SK-N-DZ (cell line): ENCODE data around the gene UBL7. TPM values are rescaled to one million over a fixed set of nuclear protein-coding genes. Genes with fewer than 3 reads are reported as not detected.
A peak's percentile ranks its signal among the peaks of the same experiment; 100 is the strongest.
"Not testable (repeated sequence)": the region's sequence is repeated elsewhere in the genome, so short reads cannot be mapped to it uniquely, and the experiment has no call there.

Experiments used
- DNase-seq: peaks from one replicate; pipeline ENCODE4 v3.0.0-alpha.2; 2015; ENCODE audit warnings: low spot score
- polyA plus RNA-seq, 2 experiments: library from polyadenylated mRNA; depleted of rRNA; stranded (reverse); fragments of >200 nt; gene quantifications; 2 replicates each; pipeline ENCODE4 v1.2.3, GENCODE V29; 2014

UBL7 gene
- 181 and 205 TPM in 2 replicates for polyA plus RNA-seq (2014; cell fraction: cytosol; rRNA removed)
- 56.9 and 113 TPM in 2 replicates for polyA plus RNA-seq (2014; cell fraction: nucleus; rRNA removed)

- peak; percentile 96 for DNase-seq
Observed at GRCh38 chr15:74460871-74461846, at the start of gene UBL7. Gene UBL7, minus strand, starts transcription at chr15:74461160. Its CDS starts 2,293 bp downstream, at chr15:74458867.

DNA sequence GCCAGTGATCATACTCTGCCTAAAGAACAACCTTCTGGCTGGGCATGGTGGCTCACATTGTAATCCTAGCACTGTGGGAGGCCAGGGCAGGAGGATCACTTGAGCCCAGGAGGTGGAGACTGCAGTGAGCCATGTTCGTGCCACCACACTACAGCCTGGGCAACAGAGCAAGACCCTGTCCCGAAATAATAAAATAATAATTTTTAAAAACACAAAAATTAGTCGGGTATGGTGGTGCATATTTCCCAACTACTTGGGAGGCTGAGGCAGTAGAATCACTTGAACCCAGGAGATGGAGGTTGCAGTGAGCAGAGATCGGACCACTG lies 45.5 kb upstream of the UBL7 start:
- DNase-seq: no peak

DNA sequence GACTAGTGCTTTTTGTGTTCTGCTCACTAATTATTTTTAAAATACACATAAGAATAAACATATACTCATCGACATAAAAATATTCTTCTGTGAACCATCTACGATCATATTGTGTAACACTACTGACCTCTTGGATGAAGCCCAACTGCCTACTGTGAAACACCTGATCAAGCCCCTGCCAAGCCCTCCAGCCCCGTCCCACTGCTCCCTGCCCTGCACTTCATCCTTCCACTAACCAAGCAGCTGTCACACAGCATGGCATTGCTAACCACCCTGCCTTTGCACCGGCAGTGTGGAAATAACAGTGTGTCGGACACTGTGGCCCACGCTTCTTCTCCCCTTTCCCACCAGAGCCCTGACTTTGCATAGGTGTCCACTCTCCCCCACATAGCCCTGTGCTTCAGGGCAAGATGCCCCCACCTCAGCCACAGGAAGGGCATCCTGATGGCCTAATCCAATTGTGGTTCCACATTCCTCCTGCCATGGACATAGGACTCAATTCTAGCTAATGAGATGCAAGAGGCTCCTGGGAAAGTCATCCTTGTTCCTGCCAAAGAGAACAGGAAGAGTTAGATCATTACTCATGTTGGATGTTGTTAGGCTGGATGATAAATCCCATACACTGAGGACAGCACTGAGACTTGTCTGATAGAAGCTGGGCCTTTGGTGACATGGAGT lies 45.0 kb upstream of the UBL7 start:
- no peak for DNase-seq

DNA sequence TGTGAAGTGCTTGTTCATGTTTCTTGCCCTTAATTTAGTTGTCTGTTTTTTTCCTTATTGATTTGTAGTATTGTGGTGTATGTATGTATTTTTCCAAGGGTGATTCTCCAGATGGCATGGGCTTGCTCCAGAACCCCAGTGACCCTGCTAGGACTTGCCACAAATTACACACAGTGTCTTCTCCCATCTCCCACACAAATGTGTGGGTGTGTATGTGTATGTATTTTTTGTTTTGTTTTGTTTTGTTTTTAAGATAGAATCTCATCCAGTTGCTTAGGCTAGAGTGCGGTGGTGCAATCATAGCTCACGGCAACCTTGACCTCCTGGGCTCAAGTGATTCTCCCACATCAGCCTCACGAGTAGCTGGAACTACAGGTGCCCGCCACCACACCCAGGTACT lies 43.9 kb upstream of the UBL7 start:
- no peak for DNase-seq

DNA sequence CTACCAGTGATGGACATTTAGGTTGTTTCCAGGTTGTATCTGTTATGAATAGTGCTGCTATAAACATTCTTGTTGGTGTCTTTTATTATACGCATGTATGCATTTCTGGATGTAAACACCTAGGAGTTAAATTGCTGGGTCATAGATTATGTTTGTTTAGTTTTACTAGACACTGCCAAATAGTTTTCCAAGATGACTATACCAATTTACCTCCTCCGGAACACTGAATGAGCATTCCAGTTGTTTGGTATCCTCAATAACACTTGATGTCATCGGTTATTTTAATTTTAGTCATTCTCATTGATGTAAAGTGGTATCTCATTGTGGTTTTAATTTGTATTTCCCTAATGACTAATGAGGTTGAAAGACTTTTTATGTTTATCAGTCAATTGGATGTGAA lies 43.5 kb upstream of the UBL7 start:
- no peak for DNase-seq

GRCh38 chr15:74502301-74502700 lies 41.3 kb upstream of the UBL7 start:
- DNase-seq: no peak

- DNase-seq: no peak
Observed at GRCh38 chr15:74500401-74500800, 39.4 kb upstream of the UBL7 start.

GRCh38 chr15:74499366-74499765 lies 38.4 kb upstream of the UBL7 start:
- no peak for DNase-seq

- DNase-seq: no peak
Observed at GRCh38 chr15:74497584-74497983, 36.6 kb upstream of the UBL7 start.

GRCh38 chr15:74496648-74497047 lies 35.7 kb upstream of the UBL7 start:
- no peak for DNase-seq

- no peak for DNase-seq
Observed at GRCh38 chr15:74490339-74490689, 29.4 kb upstream of the UBL7 start.

DNA sequence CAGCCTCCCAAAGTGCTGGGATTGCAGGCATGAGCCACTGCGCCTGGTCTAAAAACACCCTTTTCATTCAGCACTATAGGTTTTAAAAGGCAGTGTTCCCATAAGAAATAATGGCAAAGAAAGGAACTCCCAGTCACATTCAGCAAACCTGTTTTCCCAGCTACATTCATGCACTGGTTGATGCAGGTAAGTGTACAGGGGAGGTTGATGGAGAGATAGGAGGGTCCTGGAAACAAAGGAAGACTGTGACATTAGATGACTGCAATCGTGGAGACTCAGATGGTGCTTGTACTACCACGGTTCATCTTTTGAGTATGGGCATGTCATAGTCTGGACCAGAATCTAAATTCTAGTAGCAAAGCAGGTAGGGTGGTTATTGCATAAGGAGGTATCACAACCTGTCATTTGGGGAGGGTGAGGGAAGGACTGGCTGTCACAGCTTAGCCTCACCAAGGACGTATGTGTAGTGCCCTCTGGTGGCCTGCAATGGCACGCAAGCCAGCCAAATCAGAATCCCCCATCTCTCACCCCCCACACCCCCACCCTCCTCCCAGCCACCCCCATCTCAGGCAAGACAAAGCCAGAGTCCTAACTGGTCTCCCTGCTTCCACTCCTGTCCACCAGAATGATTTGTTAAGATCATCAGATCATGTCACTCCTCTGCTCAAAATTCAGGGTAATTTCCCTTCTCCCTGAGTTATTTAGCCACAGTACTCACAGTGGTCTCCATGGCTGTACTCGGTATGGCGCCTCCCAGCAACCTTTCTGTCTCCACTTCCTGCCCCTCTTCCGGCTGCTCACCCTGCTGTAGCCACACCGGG lies 28.8 kb upstream of the UBL7 start:
- peak; percentile 65 for DNase-seq

- no peak for DNase-seq
Observed at GRCh38 chr15:74488776-74489175, 27.8 kb upstream of the UBL7 start.

DNA sequence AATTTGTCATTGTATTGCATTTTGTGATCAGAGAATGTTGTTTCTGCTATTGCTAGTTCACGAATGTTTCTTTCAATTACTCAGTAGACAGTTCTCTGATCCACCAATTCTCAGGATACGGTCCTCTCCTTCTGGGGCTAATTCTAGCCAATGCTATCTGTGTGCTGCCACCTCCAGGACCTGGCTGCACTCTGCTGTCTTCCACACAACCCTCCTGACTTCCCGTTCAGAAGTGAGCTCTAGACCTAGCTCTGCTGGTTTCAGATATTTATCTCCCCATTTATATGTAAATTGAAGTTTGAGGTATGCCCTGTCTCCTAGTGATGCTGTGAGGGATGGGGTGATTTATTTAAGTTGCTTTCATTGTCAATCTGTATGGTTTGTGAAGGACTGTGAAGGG lies 21.7 kb upstream of the UBL7 start:
- DNase-seq: peak; percentile 36

DNA sequence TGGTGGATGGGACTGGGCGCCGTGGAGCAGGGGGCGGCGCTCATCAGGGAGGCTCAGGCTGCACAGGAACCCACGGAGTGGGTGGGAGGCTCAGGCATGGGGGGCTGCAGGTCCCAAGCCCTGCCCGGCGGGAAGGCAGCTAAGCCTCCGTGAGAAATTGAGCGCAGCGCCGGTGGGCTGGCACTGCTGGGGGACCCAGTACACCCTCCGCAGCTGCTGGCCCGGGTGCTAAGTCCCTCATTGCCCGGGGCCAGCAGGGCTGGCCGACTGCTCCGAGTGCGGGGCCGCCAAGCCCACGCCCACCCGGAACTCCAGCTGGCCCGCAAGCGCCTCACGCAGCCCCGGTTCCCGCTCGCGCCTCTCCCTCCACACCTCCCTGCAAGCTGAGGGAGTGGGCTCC lies 19.4 kb upstream of the UBL7 start:
- DNase-seq: not testable (repeated sequence)

DNA sequence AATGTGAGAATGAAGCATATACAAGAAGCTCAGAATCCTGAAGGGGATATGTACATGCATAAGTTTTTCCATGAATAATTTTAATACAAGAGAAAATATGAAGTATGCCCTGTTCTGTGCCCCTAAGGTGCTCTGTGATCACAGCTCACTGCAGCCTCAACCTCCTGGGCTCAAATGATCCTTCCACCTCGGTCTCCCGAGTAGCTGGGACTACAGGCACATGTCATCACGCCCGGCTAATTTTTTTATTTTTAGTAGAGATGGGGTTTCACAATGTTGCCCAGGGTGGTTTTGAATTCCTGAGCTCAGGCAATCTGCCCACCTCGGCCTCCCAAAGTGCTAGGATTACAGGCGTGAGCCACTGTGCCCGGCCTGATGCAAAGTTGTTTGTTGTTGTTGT lies 10.7 kb upstream of the UBL7 start:
- not testable (repeated sequence) for DNase-seq

DNA sequence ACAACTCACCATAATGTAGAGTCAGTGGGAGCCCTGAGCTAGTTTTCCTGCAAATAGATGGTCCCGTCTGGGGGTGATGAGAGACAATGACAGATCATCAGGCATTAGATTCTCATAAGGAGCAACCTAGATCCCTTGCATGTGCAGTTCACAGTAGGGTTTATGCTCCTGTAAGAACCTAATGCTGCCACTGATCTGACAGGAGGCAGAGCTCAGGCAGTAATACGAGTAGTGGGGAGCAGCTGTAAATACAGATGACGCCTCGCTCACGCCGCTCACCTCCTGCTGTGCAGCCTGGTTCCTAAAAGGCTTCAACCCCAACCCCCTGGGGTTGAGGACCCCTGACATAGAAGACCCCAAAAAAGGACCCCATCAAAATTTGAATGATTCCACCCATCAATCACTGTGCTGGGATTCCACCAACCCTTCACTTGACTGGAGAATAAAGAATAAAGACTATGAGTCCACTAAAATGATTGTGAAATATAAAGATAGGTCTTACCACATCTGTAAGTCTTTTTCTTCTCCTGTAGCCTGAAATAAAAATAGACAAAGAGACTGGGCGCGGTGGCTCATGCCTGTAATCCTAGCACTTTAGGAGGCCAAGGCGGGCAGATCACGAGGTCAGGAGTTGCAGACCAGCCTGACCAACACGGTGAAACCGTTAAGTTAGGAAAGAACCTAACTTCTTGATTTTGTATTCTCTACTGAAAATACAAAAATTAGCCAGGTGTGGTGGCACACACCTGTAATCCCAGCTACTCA lies 9.9 kb upstream of the UBL7 start:
- DNase-seq: no peak

DNA sequence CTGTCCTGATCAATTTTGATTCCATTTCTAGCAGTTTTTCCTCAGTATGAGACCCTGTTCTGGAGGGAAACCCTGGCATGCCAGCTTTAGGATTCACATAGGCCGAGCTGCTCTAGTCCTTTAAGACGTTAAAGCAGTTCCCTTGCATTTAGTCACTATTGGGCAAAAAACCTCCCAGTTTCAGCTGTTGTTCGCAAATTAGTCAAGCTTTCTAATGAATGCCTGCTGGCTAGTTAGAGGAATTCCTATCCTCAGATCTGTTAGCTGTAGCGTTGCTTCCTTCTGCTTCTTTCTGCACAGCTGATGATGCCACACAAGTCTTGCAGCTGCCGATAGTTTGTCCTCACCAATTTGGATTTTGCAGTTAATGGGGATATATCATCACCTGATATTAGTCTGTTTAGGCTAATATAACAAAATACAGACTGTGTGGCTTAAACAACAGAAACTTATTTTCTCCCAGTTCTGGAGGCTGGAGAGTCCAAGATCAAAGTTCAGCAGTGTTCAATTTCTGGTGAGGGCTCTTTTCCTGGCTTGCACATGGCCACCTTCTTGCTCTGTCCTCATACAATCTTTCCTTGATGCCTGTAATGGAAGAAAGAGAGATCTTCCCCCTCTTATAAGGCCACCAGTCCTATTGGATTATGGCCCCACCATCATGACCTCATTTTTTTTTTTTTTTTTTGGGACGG lies 7.5 kb upstream of the UBL7 start:
- DNase-seq: no peak

GRCh38 chr15:74466570-74466969 lies 5.6 kb upstream of the UBL7 start:
- no peak for DNase-seq

GRCh38 chr15:74464897-74465296 lies 3.9 kb upstream of the UBL7 start:
- no peak for DNase-seq

GRCh38 chr15:74464216-74464615 lies 3.3 kb upstream of the UBL7 start:
- no peak for DNase-seq
